ENCODE results near the gene PDE4D. TPM values are rescaled to one million over a fixed set of nuclear protein-coding genes. Genes with fewer than 3 reads are reported as not detected.

The PDE4D gene
- total RNA-seq, 2 donors from 2014 or later, result 116 to 154 TPM

GRCh38 chr5:59565551-59565950, 328.0 kb downstream of the PDE4D start:
- ATAC-seq (replicated peaks in 1 of 2) (no peak), DNase-seq (no peak)
- no peaks in the 10 kb centered on the region for H3K27me3 Mint-ChIP-seq (ENCODE audit: low read depth)
- H3K4me1 Mint-ChIP-seq (ENCODE audit: low read depth), result no peaks in the 10 kb centered on the region
- H3K36me3 Mint-ChIP-seq (ENCODE audit: insufficient read depth in 2 of 2), result no peaks in the 10 kb centered on the region
- H3K9me3 Mint-ChIP-seq, result no peaks in the 10 kb centered on the region
- no peak overlapping the region for H3K27ac Mint-ChIP-seq
- H3K4me3 Mint-ChIP-seq, result no peak overlapping the region

- ATAC-seq (replicated peaks in 1 of 2), result no peak
- Mint-ChIP-seq H3K27ac (no peak overlapping the region), H3K4me3 (no peak overlapping the region), H3K9me3 (no peaks in the 10 kb centered on the region), H3K27me3 (ENCODE audit: low read depth) (no peaks in the 10 kb centered on the region), H3K4me1 (ENCODE audit: low read depth) (no peaks in the 10 kb centered on the region), H3K36me3 (ENCODE audit: insufficient read depth in 2 of 2) (no peaks in the 10 kb centered on the region)
- no peak for DNase-seq
Observed at GRCh38 chr5:59564895-59565294, 328.6 kb downstream of the PDE4D start.

- ATAC-seq (replicated peaks in 1 of 2) (peak; percentile 36 to 44), DNase-seq (peak in 1 of 2 donors; percentile 1)
- H3K36me3 Mint-ChIP-seq (ENCODE audit: insufficient read depth in 2 of 2), result no peaks in the 10 kb centered on the region
- H3K27me3 Mint-ChIP-seq (ENCODE audit: low read depth), result no peaks in the 10 kb centered on the region
- no peaks in the 10 kb centered on the region for H3K9me3 Mint-ChIP-seq
- H3K4me1 Mint-ChIP-seq (ENCODE audit: low read depth), result no peaks in the 10 kb centered on the region
- H3K27ac Mint-ChIP-seq, result no peak overlapping the region
- H3K4me3 Mint-ChIP-seq, result no peak overlapping the region
Observed at GRCh38 chr5:59562756-59563389, 330.7 kb downstream of the PDE4D start.

- Mint-ChIP-seq H3K4me1 (ENCODE audit: low read depth) (no peaks in the 10 kb centered on the region), H3K27ac (no peak overlapping the region), H3K27me3 (ENCODE audit: low read depth) (no peaks in the 10 kb centered on the region), H3K4me3 (no peak overlapping the region), H3K36me3 (ENCODE audit: insufficient read depth in 2 of 2) (no peaks in the 10 kb centered on the region), H3K9me3 (no peaks in the 10 kb centered on the region)
- ATAC-seq (replicated peaks in 1 of 2) (no peak), DNase-seq (no peak)
Observed at GRCh38 chr5:59560553-59560952, 333.0 kb downstream of the PDE4D start.

- no peak overlapping the region for H3K4me3 Mint-ChIP-seq
- no peaks in the 10 kb centered on the region for H3K36me3 Mint-ChIP-seq (ENCODE audit: insufficient read depth in 2 of 2)
- ATAC-seq (replicated peaks in 1 of 2) (no peak), DNase-seq (no peak)
- H3K9me3 Mint-ChIP-seq, result no peaks in the 10 kb centered on the region
- H3K27ac Mint-ChIP-seq, result no peak overlapping the region
- no peaks in the 10 kb centered on the region for H3K27me3 Mint-ChIP-seq (ENCODE audit: low read depth)
- no peaks in the 10 kb centered on the region for H3K4me1 Mint-ChIP-seq (ENCODE audit: low read depth)
Observed at GRCh38 chr5:59559847-59560246, 333.7 kb downstream of the PDE4D start.

GRCh38 chr5:59559323-59559722, 334.2 kb downstream of the PDE4D start:
- H3K27me3 Mint-ChIP-seq (ENCODE audit: low read depth), result no peaks in the 10 kb centered on the region
- no peak overlapping the region for H3K4me3 Mint-ChIP-seq
- H3K27ac Mint-ChIP-seq, result no peak overlapping the region
- no peaks in the 10 kb centered on the region for H3K4me1 Mint-ChIP-seq (ENCODE audit: low read depth)
- H3K9me3 Mint-ChIP-seq, result no peaks in the 10 kb centered on the region
- DNase-seq (no peak), ATAC-seq (replicated peaks in 1 of 2) (no peak)
- no peaks in the 10 kb centered on the region for H3K36me3 Mint-ChIP-seq (ENCODE audit: insufficient read depth in 2 of 2)

GRCh38 chr5:59558501-59558900, 335.0 kb downstream of the PDE4D start:
- no peak overlapping the region for H3K27ac Mint-ChIP-seq
- no peak for ATAC-seq (replicated peaks in 1 of 2)
- H3K4me3 Mint-ChIP-seq, result no peak overlapping the region
- no peaks in the 10 kb centered on the region for H3K27me3 Mint-ChIP-seq (ENCODE audit: low read depth)
- DNase-seq, result no peak
- no peaks in the 10 kb centered on the region for H3K4me1 Mint-ChIP-seq (ENCODE audit: low read depth)
- no peaks in the 10 kb centered on the region for H3K36me3 Mint-ChIP-seq (ENCODE audit: insufficient read depth in 2 of 2)
- H3K9me3 Mint-ChIP-seq, result no peaks in the 10 kb centered on the region

- Mint-ChIP-seq H3K27ac (no peak overlapping the region), H3K4me1 (ENCODE audit: low read depth) (no peaks in the 10 kb centered on the region), H3K9me3 (no peaks in the 10 kb centered on the region), H3K27me3 (ENCODE audit: low read depth) (no peaks in the 10 kb centered on the region), H3K4me3 (no peak overlapping the region), H3K36me3 (ENCODE audit: insufficient read depth in 2 of 2) (no peaks in the 10 kb centered on the region)
- ATAC-seq (replicated peaks in 1 of 2) (no peak), DNase-seq (no peak)
Observed at GRCh38 chr5:59557572-59557971, 336.0 kb downstream of the PDE4D start.

GRCh38 chr5:59555596-59555995, 337.9 kb downstream of the PDE4D start:
- no peak for DNase-seq
- Mint-ChIP-seq H3K36me3 (ENCODE audit: insufficient read depth in 2 of 2) (no peaks in the 10 kb centered on the region), H3K27me3 (ENCODE audit: low read depth) (no peaks in the 10 kb centered on the region), H3K9me3 (no peaks in the 10 kb centered on the region), H3K27ac (no peak overlapping the region), H3K4me1 (ENCODE audit: low read depth) (no peaks in the 10 kb centered on the region), H3K4me3 (no peak overlapping the region)
- no peak for ATAC-seq (replicated peaks in 1 of 2)

GRCh38 chr5:59554501-59554900, 339.0 kb downstream of the PDE4D start:
- H3K27me3 Mint-ChIP-seq (ENCODE audit: low read depth), result no peaks in the 10 kb centered on the region
- no peak overlapping the region for H3K4me3 Mint-ChIP-seq
- no peak overlapping the region for H3K27ac Mint-ChIP-seq
- DNase-seq, result no peak
- no peaks in the 10 kb centered on the region for H3K9me3 Mint-ChIP-seq
- H3K36me3 Mint-ChIP-seq (ENCODE audit: insufficient read depth in 2 of 2), result no peaks in the 10 kb centered on the region
- H3K4me1 Mint-ChIP-seq (ENCODE audit: low read depth), result no peaks in the 10 kb centered on the region
- ATAC-seq (replicated peaks in 1 of 2), result no peak

GRCh38 chr5:59553992-59554391, 339.5 kb downstream of the PDE4D start:
- DNase-seq (no peak), ATAC-seq (replicated peaks in 1 of 2) (no peak)
- Mint-ChIP-seq H3K4me3 (no peak overlapping the region), H3K4me1 (ENCODE audit: low read depth) (no peaks in the 10 kb centered on the region), H3K36me3 (ENCODE audit: insufficient read depth in 2 of 2) (no peaks in the 10 kb centered on the region), H3K27me3 (ENCODE audit: low read depth) (no peaks in the 10 kb centered on the region), H3K27ac (no peak overlapping the region), H3K9me3 (no peaks in the 10 kb centered on the region)

GRCh38 chr5:59548807-59549357, 344.6 kb downstream of the PDE4D start:
- ATAC-seq (replicated peaks in 1 of 2) (no peak), DNase-seq (no peak)
- no peaks in the 10 kb centered on the region for H3K9me3 Mint-ChIP-seq
- no peaks in the 10 kb centered on the region for H3K36me3 Mint-ChIP-seq (ENCODE audit: insufficient read depth in 2 of 2)
- peaks cover 8% of the 10 kb centered on the region for H3K27me3 Mint-ChIP-seq (ENCODE audit: low read depth)
- no peak overlapping the region for H3K4me3 Mint-ChIP-seq
- no peak overlapping the region for H3K27ac Mint-ChIP-seq
- no peaks in the 10 kb centered on the region for H3K4me1 Mint-ChIP-seq (ENCODE audit: low read depth)

- DNase-seq (no peak), ATAC-seq (replicated peaks in 1 of 2) (no peak)
- no peak overlapping the region for H3K27ac Mint-ChIP-seq
Observed at GRCh38 chr5:59547731-59548130, 345.8 kb downstream of the PDE4D start.

GRCh38 chr5:59544573-59544972, 349.0 kb downstream of the PDE4D start:
- ATAC-seq (replicated peaks in 1 of 2) (no peak), DNase-seq (no peak)
- H3K4me3 Mint-ChIP-seq, result no peak overlapping the region
- no peaks in the 10 kb centered on the region for H3K9me3 Mint-ChIP-seq
- no peak overlapping the region for H3K27ac Mint-ChIP-seq
- no peaks in the 10 kb centered on the region for H3K36me3 Mint-ChIP-seq (ENCODE audit: insufficient read depth in 2 of 2)
- peaks cover 13% of the 10 kb centered on the region for H3K27me3 Mint-ChIP-seq (ENCODE audit: low read depth)
- H3K4me1 Mint-ChIP-seq (ENCODE audit: low read depth), result no peaks in the 10 kb centered on the region

More at GRCh38 chr5:59547731-59548130, 345.8 kb downstream of the PDE4D start:
- Mint-ChIP-seq H3K4me3 (no peak overlapping the region), H3K27me3 (ENCODE audit: low read depth) (peaks cover 13% of the 10 kb centered on the region), H3K4me1 (ENCODE audit: low read depth) (no peaks in the 10 kb centered on the region), H3K36me3 (ENCODE audit: insufficient read depth in 2 of 2) (no peaks in the 10 kb centered on the region), H3K9me3 (no peaks in the 10 kb centered on the region)

All from activated T-cell treated with anti-CD3 and anti-CD28 coated beads, Interleukin-2, amount 50 U/mL, for 72 hours (primary cell).